Hepatic stellate cell (primary cell): Measurements from ENCODE around the gene SDK1.

Experiments used
- DNase-seq: peaks from one replicate; pipeline ENCODE4 v3.0.0; 2011; ENCODE audit warnings: low spot score

SDK1 gene

DNA sequence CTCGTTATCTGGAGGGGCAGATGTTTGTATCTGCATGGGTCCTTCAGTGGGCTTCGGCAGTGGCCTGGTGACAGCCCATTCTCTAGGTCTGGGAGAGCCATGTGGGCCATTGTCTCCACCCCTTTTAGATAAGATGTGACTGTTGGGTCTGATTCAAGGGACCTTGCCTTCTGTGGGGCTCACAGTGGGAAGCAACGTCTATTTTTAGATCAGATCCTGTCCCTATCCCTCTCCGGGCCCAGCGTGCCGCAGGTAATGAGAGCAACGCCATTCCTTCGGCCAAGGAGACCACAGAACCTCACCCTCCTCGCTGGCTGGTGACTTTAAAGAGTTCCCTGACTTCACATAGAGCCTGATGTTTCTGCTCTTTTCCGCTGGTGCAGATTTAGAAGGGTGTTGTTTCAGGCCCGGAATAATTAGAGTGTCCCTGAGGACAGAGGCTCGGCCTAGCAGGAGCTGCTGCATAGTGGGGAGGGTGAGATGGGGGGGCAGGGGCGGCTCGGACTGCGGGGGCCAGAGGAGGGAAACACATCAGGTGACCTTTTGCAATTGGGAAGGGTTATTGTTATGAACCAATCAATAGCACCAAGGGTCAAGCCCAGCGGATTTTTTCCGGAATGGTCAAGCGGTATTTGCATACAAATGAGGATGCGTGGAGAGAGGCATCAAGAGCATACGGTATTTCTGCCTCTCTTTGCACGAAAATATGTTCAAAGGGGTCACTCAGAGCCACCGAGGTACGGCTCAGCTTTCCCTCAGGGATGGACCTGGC is 878.0 kb downstream of the SDK1 start:
- no peak for DNase-seq

DNA sequence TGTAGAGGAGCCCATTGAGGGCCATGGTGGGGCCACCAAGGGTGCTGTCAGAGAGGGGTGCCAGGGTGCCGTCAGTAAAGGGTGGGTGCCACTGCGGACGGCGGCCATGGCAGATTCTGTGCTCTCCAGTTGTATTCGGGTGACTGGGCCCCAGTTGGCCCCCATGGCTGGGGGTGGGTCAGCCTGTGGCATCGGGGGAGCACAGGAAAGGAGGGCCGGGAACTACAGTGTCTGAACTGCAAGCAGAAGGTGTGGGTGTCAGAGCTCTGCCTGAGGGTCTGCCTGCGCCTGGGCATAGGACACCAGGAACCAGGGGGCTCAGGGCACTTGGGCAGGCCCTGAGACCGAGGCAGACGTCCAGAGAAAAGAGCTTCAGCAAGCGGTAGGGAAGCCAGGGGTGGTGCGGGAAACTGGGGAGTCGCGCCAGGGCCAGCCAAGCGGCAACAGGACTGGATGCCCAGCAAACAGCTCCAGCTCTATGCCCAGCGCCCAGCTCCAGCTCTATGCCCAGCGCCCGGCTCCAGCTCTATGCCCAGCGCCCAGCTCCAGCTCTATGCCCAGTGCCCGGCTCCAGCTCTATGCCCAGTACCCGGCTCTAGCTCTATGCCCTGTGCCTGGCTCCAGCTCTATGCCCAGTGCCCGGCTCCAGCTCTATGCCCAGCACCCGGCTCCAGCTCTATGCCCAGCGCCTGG is 878.8 kb downstream of the SDK1 start:
- DNase-seq, result no peak

DNA sequence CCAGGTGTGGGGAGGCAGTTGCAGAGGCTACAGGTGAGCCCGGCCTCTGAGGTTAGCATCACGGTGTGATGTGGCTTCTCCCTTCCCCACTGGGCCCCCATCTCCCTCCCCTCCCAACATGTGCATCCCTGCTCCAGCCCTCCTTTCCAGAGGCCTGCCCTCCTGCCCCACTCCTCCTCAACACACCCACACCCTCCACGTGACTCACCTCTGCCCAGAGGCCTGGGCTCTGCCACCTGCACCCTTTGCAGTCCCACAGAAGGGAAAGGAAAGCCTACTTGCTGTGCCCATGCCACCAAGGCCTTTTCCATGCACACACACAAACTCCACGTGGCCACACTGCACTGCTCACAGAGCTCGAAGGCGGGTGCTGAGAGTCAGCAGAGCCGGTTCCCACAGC is 880.4 kb downstream of the SDK1 start:
- DNase-seq, result no peak

DNA sequence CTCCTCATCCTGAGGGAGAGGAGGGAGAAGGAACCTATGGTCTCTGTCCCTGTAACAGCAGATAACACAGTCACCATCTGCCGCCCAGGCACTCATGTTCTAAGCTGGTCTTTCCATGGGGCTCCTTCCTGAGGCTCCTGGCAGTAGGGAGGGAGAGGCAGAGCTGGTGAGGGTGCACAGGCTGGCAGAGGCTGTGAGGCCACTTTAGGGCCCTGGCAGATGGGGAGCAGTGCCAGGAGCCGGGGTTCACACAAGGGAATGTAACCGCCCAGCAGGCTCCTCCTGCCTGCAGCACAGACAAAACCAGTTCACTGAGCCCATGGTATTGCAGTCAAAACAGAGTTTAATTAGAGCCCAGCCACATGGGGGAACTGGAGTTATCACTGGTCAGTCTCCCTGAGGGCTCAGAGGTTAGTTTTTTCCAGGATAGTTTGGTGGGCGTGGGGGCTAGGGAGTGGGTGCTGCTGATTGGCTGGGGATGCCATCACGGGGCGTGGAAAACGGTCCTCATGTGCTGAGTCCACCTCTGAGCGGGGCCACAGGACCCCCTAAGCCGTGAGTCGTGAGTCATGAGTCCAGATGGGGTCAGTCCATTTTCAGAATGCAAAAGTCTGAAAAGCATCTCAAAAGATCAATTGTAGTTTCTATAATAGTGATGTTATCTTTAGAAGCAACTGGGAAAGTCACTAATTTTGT is 881.7 kb downstream of the SDK1 start:
- no peak for DNase-seq

DNA sequence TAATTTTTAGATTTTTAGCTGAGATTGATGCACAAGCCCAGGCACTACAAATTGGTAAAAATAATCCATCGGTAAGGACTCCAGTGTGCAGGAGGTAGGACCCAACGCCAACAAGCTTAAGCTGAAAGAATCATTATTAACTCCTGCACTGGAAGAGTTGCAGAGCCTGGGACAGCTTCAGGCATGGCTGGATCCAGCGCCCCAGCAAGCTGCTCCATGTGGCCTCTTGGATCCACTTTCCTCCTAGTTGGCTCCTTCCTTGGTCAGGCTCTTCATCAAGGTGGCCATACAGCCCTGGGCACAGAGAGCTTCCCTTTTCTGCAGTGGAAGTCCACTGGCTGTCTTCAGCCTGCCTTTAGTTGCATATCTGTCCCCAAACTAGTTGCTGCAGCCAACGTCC is 883.6 kb downstream of the SDK1 start:
- no peak for DNase-seq

DNA sequence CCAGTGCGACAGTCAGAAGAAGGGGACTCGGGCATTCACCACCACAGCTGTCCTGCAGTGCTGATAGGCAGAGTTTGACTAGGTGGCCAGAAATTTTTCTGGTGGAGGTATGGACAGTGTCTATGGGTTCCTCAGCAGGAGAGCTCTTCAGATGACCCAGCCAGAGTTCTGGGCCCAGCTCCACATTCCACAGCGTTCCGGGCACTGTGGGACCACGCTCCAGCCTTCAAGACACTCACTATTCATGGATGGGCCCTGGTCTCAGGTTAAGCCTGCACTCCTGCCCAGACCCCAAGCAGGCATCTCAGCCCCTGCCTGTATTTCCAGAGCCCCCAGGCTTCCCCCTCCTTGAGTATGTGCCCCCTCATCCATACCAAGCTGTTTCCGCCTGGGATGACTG is 884.1 kb downstream of the SDK1 start:
- DNase-seq, result no peak

DNA sequence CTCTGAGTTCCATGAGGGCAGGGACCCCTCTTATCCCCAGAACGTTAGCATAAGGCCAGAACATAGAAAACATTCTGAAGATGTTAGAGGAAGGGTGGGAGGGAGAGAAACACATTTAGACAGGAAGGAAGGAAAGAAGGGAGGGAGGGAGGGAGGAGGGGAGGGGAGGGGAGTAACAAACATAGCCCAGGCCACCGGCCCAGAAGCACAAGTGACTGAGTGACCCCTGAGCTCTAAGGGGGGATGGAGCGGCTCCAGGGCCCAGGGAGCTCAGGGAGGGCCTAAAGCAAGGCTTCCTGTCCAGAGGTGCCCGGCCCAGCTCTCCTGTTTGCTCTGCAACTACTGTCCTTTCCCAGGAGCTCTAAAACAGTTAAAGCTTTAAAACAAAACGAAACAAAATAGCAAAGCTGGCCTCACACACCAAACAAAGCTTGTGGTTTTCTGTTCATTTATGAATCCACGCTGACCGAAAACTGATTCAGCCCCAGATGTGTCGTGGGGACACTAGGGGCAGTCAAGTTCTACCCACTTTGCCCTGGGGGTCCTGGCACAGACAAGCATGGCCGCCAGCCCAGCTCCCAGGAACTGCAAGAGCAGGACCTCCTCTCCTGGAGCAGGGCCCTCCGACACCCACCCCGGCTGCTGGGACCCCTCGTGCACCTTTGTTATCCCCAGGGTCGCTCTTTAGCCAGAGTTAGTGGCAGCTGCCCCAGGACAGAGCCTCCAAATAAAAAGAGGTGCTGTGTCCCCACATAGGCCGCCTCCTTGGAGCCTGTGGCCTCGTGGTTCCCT is 884.9 kb downstream of the SDK1 start:
- DNase-seq, result no peak

DNA sequence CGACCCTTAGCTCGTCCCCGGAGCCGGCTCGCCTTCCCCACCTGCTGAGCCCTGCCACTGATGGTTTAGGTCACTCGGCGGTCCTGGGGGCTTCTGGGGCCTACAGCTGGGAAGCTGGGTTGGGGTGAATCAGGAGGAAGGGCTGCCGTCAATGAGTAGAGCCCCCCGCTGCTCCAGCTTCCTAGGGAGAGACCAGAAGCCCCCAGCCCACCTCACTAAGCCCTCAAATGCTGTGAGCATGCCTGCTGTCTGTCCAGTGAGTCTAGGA is 885.4 kb downstream of the SDK1 start:
- no peak for DNase-seq

DNA sequence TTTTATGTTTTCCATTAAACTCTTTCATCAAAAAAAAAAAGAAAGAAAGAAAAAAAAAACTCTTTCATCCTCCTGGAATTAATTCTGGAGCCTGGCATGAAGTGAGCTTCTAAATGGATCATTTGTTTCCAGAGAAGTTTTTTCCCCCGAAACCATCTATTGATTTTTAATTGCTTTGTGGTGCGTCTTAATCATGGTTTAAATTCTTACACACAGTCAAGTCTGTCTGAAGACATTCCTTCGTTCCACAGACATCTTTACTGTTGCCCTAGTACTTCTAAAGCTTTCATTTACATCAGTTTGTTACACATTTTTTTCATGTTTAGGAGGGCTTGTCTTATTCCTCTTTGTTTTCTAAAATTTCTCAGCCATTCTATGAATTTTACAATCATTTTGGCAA is 887.6 kb downstream of the SDK1 start:
- DNase-seq, result no peak

DNA sequence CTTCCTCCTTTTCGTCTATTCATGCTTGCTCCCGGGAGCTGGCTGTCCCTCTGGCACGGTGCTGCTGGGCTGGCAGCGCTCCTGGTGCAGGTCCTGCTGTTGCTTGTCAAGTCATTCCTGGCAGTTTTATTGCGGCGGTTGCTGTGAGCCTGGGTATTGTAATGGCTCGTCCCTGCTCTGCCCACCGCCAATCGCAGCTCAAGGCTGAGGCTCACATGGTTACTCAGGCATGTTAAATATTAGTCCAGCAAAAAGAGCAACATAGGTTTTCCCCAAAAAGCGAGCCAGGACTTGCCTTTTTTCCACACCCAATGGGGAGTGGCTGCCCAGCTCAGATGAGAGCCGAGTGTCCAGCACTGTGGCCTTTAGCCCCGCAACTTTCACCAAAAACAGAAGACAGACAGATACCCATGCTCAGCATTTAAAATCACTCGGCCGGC is 888.1 kb downstream of the SDK1 start:
- no peak for DNase-seq

DNA sequence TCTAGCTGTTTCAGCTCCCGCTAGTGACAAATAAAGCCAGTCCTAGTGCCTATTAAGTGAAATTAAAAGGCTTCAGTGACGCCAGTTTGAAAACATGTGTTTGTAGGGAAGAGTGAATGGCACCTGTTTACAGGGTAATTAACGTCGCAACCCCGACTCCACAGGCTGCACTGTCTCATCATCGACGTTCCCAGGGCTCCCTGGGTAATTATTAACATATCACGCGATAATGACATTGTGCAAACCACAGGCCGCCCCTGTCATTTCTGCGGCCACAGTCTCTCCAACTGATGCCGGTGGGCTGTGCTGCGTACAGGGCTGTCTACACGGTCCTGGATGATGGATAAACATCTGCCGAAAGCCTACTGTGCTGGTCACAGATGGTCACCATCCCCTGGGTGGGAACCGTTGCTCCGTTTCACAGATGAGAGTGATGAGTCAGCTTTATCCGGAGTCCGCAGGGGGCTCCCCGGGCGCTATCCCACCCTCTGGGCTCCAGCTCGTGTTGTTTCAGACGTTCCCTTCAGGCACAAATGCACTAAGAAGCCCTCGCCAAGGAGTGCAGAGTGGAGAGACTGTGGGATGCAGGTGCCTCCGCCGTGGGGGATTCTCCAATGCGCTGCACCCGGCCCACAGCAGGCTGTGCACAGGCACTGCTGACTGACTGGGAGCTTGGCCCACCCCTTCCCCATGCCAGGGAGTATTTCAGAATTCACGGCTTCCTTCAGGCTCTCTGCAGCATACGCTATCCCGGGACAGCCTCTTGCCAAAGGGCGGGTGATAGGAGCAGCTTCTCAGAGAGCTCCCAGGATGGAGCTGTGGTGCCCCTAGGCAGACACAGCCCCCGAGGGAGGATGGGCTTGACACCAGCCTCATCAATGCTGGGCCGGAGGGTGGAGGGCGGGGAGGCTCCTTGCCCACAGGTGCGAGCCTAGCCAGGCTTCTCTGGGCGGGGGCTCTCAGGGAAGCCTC is 889.2 kb downstream of the SDK1 start:
- no peak for DNase-seq

DNA sequence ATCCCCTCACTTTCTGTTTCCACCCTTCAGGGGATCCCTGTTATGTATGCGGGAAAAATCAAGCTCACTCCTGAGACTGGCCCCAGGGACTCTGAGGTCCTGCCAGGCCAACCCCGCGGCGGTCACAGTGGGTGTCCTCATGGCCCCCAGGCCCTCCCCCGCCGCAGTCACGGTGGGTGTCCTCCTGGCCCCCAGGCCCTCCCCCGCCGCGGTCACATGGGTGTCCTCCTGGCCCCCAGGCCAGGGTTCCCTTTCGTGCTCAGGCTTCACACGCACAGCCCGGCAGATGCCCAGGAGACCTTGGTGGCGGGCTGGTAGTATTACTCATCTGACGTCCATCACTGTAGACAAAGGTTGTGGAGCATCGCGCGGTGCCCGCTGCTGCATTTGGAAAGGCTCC is 890.0 kb downstream of the SDK1 start:
- no peak for DNase-seq

DNA sequence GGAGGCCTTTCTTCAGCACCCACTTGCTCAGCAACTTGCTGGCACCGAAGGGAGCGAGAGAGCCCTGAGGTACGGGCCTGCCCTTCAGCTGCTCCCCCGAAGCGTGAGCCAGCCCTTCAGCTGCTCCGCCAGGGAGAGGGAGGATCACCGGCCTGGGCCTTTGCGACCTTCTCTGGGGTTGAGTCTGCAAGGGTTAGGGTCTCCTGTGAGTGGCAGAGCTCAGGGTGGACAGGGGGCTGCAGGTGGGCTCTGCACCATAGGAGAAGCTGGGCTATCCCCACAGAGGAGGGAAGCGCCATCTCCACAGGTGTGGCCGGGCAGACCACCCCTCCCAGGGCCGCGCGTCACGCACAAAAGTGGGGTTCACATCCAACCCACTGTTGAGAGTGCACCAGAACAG is 890.5 kb downstream of the SDK1 start:
- no peak for DNase-seq

DNA sequence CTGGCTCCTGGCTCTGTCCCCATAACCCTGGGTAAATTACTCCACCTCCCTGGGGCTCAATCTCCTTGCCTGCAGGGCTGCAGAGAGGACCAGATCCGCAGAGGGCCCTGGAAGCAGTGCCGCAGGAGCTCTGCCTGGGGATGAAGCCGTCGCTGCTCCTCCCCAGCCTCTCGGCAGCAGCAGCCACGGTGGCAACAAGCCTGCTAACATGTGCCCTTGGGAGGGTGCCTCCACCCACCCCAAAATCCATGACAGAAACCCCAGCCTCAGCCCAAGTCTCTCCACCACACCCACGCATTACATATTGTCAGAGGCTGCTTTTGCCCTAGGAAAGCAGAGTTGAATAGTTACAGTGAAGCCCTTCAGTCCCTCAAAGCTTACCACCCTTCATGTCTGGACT is 894.6 kb downstream of the SDK1 start:
- DNase-seq, result no peak

DNA sequence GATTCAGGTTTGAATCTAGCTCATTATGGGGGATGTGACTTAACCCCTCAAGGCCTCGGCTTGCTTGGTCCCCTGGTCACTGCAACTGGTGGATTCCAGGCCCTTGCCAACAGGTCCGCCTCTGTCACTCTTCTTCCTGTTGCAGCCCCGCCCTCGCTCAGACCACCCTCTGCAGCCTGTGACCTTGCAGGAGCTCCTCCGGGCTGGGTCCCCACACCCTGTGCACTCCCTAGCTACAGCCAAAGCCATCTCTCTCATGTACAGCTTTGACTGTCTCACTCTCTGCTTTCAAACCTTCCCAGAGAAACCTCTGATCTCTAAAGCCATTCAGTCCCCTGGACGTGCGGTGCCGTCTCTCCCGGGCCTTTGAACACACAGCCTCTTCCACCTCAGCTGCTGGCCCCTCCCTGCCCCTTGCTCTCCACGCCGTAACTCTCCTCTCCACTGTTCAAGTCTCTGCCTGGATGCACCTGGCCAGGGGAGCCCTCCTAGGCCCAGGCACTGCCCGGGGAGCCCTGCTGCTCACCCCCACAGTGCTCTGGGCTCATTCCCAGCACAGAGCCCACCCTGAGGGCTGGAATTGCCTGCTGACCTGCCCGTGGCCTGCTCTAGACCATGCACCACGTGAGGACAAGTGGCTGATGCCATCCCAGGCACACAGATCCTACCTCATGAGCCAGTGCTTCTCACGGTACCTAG is 895.2 kb downstream of the SDK1 start:
- DNase-seq, result no peak

DNA sequence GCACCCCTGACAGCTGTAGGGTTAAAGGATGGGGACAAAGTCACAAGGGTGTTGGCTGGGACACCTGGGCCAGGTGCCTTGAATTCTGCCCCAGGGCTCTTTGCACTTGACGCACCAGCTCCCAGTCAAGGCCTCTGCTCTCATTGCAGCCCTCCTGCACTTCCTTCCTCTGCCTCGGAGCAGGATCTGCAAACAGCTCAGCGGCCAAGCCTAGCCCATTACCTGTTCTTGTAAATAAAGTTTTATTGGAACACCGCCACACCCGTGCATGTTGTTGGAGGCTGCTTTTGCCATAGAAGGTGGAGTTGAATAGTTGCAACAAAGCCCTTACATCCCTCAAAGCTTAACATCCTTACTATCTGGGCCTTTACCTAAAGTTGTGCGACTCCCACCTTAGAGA is 897.2 kb downstream of the SDK1 start:
- DNase-seq, result no peak

DNA sequence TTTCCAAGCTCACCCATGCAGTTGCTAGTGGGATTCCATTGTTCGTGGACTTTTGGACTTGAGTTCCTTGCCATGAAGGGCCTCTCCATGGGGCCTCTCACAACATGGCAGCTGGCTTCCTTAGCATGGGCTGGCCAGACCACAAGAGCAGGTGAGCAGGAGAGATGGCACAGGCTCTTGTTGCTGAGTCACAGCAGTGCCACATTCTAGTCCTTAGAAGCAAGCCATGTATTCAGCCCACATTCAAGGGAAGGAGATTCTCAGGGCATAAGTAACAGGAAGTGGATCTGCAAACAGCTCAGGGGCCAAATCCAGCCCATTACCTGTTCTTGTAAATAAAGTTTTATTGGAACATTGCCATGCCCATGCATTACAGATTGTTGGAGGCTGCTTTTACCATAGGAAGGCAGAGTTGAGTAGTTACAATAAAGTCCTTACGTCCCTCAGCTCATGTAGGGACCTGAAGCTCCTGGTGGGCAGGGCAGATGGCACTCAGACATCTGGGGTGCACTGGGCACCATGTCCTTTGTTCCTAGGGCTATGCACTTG is 899.6 kb downstream of the SDK1 start:
- no peak for DNase-seq

DNA sequence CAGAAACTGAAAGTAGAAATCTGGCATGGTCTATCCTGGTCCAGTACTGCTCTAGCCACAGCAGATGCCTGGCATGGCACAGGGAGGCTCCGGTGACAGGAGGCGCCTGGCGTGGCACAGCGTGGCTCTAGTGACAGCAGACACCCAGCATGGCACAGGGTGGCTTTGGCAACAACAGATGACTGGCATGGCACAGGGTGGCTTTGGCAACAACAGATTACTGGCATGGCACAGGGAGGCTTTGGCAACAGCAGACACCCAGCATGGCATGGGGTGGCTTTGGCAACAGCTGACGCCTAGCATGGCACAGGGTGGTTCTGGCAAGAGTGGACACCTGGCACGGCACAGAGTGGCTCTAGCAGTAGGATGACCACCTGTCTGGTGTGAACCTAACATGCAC is 900.5 kb downstream of the SDK1 start:
- DNase-seq, result no peak

DNA sequence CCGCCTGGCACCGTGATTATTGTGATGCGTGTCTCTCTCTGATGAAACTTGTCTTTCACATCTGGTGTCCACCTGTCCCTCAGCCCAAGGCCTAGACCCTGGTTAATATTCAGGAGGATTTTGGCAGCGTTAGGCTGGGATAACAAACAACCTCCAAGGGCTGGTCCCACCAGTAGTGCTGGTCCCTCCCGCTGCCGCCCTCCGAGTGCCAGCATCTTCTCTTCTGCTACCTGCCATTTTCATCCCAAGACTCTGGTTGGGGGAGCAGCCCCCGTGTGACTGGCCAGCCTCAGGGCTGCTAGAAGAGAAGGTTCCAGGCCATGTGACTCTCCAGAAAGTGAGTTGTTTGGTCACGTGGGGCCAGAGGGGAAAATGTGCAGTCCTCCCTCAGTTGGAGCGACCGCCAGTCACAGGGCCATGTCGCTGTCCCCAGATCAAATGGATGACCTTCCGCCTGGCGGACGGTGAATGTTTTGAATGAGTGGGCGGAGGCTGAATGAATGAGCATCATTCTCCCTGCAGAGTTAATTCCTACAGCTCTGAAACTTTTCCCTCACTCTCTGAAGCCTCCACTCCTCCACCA is 901.2 kb downstream of the SDK1 start:
- no peak for DNase-seq

DNA sequence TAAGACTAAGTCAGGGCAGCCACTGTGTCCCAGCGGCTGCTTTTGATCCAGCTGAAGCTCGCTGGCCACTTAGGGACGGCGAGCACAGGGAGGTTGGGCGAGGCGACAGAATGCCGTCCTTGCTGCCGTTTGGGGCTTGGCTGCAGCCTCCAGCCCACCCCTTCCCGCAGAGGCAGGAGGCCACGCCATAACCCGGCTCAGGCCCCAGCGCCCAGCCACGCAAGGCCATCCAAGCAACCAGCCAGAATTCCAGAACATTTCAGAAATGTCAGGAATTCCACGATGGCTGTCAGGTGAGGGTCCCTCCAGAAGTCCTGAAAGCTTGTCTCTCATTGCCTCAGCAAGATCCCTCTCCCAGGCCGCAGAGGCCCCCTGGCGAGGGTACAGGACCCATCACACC is 901.9 kb downstream of the SDK1 start:
- DNase-seq, result no peak
